HG03159 (cell line): ENCODE results near the gene FXYD4.

Source experiments
- ATAC-seq: cut with Tn5 transposase; IDR thresholded peaks from one replicate; pipeline ENCODE4 v1.9.1; 2021; ENCODE audit warnings: mild to moderate bottlenecking, moderate library complexity; ENCODE audit not compliant: unreplicated experiment

FXYD4 gene

GRCh38 chr10:43343126-43343525 is 28.3 kb upstream of the FXYD4 start:
- ATAC-seq = no peak

- ATAC-seq = no peak
These were observed 27.4 kb upstream of the FXYD4 start for GRCh38 chr10:43344051-43344450.

GRCh38 chr10:43347997-43348396 is 23.4 kb upstream of the FXYD4 start:
- no peak for ATAC-seq

- ATAC-seq = peak; percentile 98
These were observed 22.7 kb upstream of the FXYD4 start for GRCh38 chr10:43348511-43349312.

- no peak for ATAC-seq
These were observed 21.3 kb upstream of the FXYD4 start for GRCh38 chr10:43350156-43350555.

GRCh38 chr10:43350686-43351085 is 20.8 kb upstream of the FXYD4 start:
- ATAC-seq = no peak

- no peak for ATAC-seq
These were observed 20.1 kb upstream of the FXYD4 start for GRCh38 chr10:43351301-43351700.

- no peak for ATAC-seq
These were observed 18.5 kb upstream of the FXYD4 start for GRCh38 chr10:43352951-43353350.

GRCh38 chr10:43353495-43354329 is 17.7 kb upstream of the FXYD4 start:
- ATAC-seq = no peak

GRCh38 chr10:43354330-43354635 is 17.2 kb upstream of the FXYD4 start:
- ATAC-seq = no peak

- ATAC-seq = no peak
These were observed 16.5 kb upstream of the FXYD4 start for GRCh38 chr10:43354879-43355380.

GRCh38 chr10:43355749-43356371 is 15.6 kb upstream of the FXYD4 start:
- ATAC-seq = no peak

GRCh38 chr10:43360086-43360485 is 11.3 kb upstream of the FXYD4 start:
- no peak for ATAC-seq

GRCh38 chr10:43361547-43362190 is 9.8 kb upstream of the FXYD4 start:
- no peak for ATAC-seq

- ATAC-seq = peak; percentile 92
These were observed 9.1 kb upstream of the FXYD4 start for GRCh38 chr10:43362191-43362839.

GRCh38 chr10:43365001-43365400 is 6.4 kb upstream of the FXYD4 start:
- ATAC-seq = no peak

GRCh38 chr10:43369921-43370320 is 1.5 kb upstream of the FXYD4 start:
- ATAC-seq = no peak

- ATAC-seq = no peak
These were observed 693 bp upstream of the FXYD4 start for GRCh38 chr10:43370671-43371215.

- no peak for ATAC-seq
These were observed 1.4 kb downstream of the FXYD4 start for GRCh38 chr10:43372765-43373361.

- ATAC-seq = no peak
These were observed 2.0 kb downstream of the FXYD4 start for GRCh38 chr10:43373461-43373860.
